Activated T-cell treated with anti-CD3 and anti-CD28 coated beads for 4 hours (primary cell): ENCODE data around the gene LYSMD1.
A peak's percentile ranks its signal among the peaks of the same experiment; 100 is the strongest.

ENCODE experiments used
- DNase-seq: peaks from one replicate; pipeline ENCODE4 v3.0.0-alpha.2; 2020

Gene LYSMD1

DNA sequence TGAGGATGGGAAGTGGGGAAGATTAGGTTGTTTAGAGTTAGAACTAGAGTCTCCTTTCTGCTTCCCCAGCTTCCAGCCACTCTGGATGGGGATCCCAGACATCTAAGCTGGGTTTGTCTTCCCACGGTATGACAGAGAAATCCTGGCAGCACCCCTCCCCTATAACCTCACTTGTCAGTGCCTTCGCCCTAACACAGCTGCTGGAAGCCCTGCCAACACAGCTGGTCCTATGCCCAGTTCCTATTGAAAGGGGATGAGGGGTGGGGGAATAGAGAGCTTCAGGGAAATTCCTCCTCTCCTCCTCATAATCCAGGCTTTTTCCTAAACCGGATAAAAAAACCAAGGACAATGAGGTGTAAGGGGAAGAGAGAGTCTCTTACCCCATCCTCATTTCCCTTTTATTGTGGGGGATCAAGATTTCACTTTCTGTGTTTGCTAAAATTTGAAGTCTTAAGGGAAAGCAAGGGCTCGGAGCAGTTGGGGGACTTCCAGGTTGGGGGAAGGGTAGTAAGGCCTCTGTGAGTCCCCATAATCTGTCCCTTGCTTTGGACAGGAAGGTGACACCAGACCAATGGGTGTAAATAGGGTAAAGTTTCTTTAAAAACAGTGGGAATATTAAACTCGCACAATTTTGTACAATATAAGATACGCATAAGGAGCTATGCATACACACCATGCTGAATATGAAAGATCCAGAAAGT lies 9.5 kb upstream of the LYSMD1 start:
- DNase-seq = no peak

DNA sequence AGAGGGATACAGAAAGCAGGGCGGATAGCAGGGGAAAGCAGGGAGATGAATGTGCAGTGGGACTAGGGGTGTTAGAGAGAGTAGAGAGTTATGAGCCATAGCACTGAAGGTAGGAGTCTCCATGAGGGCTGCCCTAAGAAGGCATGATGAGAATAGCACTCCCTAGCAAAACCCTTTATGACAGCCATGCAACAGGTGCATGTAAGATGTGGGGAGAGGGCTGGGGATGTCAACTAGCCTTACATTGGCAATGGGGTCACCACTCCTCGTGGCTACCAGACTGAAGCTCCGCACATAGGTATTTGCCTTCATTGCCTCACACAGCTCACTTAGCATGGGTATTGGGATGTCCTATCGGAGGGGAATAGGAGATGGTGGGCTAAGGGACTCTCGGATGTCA lies 5.5 kb upstream of the LYSMD1 start:
- DNase-seq = no peak

DNA sequence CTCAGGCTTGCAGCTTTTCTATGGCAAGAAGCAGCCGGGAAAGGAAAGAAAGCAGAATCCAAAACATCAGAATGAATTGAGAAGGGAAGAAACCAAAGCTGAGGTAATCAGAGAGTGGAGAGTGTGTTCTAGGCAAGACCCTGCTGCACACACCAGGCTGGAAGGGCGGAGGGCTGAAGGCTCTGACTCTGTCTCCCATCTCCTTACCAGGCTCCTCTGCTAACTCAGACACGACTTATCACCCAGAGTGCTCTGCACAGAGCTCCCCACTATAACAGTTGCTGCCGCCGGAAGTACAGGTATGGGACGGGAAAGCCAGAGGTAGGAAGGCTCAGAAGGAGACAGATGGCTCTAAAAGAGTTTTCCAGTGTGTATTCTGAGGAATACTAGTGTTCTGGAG lies 1.4 kb upstream of the LYSMD1 start:
- no peak for DNase-seq

DNA sequence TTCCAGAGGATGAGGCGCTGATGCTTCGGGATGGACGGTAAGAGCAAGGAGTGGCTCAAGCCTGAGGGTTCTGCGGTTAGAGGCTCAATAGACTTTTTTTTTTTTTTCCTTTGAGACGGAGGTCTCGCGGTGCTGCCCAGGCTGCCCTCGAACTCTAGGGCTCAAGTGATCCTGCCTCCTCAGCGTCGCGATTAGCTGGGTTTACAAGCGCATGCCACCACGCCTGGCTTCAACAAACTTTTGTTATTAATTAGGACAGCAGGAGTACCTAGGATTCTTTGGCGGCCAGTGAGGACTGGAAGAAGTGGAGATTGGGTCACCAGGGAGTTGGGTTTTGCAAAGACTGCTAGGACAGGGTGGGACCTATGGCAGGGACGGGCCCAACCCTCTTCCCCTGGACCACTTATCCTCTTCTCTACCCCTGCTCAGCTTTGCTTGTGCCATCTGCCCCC lies 829 bp upstream of the LYSMD1 start:
- no peak for DNase-seq

DNA sequence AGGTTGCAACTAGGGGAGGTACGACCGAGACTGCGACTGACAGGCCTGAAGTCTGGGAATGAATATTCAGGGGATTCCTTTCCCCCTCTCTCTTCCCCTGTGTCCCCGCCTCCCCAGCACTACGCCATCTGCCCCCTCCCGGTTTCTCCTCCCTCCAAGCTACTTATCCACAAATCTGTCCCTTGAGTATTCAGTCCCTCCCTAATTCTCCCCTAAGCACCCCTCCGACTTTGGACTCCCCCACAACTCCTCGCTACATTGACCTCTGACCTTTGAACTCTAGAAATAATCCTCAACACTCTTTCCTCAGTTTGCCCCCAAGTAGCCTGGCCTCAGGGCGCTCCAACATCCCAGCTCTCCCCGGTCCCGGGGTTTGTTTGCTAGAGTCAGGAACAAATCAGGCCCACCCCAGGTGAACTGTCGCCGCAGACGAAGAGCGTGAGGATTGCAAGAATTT lies 393 bp downstream of the LYSMD1 start:
- no peak for DNase-seq

DNA sequence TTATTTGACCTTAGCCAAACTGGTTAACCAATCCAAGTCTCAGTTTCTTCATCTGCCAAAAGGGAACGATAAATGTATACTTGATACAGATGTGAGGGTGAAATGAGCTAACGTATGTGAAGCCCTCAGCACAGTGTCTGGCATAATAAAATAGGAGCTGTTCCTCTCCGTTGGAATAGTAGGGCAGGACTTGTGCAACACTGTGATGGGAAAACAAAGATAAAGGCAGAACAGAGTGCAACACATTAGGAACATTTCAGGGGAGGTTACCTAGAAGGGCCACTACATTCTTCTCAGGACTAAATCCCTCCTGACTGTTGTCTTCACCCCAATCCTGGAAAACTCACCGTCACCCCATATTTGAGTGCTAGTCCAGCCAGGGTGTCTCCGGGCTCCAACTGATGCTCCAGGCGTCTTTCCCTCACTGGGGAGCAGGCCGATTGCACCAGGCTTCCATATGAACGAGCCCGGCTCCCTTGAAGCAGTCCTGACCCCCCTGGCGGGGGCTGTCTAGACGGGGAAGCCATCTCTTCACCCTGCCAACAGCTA lies 896 bp downstream of the LYSMD1 start:
- no peak for DNase-seq

DNA sequence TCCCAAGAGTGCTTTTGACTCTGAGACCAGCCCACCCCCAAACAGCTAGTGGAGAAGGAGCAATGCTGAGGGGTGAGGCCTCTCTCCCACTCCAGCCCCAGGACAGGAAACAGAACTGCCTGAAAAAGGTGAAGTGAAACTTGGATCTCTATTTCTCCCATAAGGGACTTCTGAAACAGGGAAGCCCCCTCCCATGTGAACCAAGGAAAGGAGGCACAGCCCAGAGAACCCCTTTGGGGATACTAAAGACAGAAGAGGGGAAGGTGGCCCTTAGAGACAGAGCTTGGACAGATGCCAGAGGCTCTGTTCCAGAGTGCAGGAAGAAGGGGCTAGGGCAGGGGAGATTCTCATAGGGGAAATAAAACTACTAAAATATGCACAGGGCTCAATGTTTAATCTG lies 6.3 kb downstream of the LYSMD1 start:
- DNase-seq = no peak

DNA sequence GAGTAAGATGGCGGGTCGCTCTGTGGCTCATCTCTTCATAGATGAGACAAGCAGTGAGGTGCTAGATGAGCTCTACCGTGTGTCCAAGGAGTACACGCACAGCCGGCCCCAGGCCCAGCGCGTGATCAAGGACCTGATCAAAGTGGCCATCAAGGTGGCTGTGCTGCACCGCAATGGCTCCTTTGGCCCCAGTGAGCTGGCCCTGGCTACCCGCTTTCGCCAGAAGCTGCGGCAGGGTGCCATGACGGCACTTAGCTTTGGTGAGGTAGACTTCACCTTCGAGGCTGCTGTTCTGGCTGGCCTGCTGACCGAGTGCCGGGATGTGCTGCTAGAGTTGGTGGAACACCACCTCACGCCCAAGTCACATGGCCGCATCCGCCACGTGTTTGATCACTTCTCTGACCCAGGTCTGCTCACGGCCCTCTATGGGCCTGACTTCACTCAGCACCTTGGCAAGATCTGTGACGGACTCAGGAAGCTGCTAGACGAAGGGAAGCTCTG lies 6.9 kb downstream of the LYSMD1 start:
- DNase-seq = no peak

DNA sequence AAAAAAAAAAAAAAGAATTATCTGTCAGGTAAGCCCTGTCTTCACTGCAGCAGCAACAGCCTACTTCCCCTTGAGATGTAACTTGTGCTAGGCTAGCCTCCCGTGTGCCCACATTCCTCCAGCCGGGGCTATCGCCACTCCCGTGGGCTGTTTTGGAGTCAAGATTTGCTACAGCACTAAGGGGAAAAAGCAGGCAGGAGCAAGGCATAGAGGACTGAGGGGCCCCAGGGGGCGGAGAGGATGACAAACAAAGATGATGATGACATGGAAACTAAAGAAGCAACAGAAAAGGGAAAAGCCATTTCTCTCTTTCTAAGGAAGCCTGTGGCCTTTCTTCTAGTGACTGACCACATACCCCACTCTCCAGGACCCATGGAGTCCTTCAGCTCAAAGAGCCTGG lies 7.4 kb downstream of the LYSMD1 start:
- peak; percentile 35 for DNase-seq

DNA sequence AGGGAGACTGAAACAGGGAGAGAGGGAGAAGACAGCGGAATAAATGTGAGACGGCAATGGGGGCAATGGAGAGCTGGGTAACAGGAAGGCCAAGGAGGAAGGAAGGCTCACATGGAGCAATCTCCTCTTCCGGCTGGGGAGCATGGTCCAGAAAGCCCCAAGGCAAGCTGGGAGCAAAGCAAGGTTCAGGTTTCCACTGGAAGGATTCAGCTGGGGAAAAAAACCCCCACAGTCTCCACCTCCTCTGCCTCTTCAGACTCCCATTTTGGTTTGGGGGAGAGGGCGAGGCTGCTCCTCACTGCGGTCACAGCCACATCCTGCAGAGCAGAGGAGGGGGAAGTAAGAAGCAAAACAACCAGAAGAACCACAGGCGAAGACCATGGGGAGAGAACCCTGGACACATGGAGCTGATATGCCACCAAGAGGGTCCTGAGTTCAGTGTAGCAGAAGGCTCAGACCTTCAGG lies 8.6 kb downstream of the LYSMD1 start:
- DNase-seq = peak; percentile 23

DNA sequence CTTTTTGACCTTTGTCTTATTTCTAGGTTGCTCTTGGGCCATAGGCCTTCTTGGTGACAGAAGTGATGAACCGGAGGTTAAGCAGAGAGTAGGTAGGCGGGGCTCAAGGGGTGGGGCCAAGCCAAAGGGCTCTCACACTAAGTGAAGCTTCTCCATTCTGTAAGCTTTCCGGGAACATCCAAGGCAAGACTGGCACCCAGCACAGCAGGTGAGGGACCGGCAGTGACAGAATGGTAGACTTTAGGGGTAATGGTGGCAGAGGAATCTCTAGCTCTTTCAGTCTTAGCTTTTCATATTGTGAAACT lies 9.2 kb downstream of the LYSMD1 start, which contains the start of gene TNFAIP8L2:
Gene TNFAIP8L2 (plus strand): TSS at position 135 of the 305 bp plus-strand sequence. CDS start 2,049 bp downstream, outside the sequence.
- peak; percentile 61 for DNase-seq

DNA sequence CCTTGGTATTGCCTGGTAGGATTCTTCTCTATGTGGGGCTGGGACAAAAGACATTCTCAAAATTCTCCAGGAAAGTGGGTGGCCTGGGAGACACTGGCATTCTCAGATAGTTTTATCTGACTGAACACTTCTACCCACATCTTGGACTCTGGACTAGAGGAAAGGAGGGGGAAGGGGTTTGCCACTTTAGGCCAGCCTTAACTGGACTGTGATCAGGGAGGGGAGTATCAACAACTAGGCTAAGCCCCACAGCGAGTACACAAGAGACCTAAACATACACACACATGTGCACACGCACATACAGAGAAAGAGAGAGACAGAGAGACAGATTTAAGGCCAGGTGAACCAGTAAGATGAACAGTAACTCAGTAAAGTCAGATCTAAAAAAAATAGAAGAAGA lies 18.0 kb downstream of the LYSMD1 start:
- DNase-seq = no peak

DNA sequence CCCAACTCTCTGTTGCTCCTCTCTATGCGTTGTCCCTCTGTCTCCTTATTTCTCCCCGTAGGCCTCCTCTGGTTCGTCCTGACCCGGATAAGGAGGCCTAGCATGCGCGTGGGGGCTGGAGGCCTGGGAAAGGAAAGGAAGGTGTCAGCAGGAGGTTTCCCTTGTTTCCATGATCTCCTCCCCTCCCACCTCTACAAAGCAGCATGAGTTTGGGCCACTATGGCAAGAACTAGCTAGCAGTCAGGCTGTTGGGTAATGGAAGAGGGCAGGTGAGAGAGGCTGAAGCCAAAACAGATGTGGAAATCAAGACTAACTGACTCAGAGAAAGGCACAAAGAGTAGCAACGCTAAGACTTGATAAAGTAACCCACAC lies 18.6 kb downstream of the LYSMD1 start:
- DNase-seq = no peak

DNA sequence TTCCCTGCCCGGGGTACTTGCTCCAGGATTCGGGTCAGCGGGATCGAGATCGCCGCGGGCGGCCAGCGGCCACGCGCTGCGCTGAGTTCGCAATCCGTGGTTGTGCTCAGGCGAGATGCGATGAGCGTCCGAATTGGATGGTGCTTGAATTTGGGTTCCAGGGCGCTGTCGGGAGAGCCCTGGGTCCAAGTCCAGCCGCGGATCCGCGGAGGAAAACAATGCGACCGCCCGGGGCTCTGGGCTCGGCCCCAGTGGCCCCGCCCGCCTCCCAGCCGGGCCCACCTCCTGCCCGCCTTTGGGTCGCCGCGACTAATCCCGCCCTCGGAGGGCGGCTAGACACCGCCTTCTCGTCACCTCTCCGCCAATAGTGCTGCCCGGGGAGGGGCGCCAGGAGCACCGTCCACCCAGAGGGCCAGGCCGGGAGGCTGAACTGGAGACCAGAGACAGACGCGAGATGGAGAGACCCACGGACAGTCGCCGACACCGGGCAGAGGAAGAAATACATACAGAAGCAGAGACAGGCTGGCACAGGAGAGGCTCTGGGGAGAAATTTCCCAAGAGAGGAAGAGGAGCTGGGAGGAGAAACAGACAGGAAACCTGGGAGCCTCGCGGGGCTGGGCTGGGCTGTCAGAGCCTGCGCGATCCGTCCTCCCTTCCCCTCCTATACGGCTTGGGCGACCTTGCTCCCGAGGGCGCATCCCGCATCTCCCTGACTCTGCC lies 19.1 kb downstream of the LYSMD1 start, which contains the start of gene SEMA6C:
Gene SEMA6C (minus strand): TSS at position 220 of the 720 bp plus-strand sequence. CDS start 4,010 bp downstream, outside the sequence.
- DNase-seq = peak; percentile 79

DNA sequence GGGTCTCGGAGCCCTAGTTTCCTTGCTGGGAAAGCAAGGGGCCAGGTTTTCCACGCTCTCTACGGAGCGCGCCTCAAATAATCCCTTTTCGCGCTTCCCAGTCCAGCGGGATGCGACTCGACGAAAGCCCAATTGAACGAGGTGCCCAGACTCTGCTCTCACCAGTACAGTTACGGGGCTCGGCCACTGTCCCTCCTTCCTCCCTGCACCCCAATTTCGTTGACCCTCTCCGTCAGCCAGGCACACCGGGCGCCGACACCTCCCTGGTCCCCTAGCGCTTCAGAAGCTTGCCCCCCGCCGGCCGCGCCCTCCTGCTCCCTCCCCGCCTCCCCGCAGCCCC lies 19.7 kb downstream of the LYSMD1 start:
- DNase-seq = no peak

DNA sequence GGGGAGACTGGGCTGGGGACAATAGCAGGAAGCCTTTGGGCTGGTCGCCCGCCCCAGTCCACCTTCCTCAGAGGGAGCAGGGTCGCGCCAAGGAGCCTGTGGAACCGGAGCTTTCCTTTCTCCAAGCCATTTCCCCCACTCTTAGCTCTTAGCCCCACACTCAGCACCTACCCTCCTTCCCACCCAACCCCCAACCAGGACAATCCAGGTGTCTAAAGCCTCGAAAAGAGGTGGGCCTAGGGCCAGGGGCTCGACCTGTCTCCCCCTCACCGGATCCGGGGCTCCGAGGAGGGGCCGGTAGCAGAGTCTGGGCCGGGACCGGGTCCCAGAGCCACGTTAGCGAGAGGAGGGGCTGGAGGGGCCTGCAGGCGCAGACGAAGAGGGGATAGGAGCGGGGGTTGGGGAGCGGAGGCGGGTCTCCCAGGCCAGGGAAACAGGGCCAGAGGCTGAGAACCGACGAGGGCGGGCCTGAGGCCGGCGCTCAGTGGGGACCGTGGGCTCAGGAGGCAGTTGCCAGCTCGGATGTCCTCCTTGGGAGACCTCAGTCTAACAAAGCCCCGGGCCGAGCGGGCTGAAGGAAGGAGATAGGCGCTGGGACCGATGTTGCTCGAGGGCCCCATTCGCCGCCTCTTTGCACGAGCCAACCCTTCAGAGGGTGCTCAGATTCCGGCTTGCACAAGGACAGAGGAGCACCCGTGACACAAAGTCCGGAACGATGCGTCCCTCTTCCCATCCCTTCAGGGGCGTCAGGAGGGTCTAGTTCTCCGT lies 20.2 kb downstream of the LYSMD1 start:
- no peak for DNase-seq

DNA sequence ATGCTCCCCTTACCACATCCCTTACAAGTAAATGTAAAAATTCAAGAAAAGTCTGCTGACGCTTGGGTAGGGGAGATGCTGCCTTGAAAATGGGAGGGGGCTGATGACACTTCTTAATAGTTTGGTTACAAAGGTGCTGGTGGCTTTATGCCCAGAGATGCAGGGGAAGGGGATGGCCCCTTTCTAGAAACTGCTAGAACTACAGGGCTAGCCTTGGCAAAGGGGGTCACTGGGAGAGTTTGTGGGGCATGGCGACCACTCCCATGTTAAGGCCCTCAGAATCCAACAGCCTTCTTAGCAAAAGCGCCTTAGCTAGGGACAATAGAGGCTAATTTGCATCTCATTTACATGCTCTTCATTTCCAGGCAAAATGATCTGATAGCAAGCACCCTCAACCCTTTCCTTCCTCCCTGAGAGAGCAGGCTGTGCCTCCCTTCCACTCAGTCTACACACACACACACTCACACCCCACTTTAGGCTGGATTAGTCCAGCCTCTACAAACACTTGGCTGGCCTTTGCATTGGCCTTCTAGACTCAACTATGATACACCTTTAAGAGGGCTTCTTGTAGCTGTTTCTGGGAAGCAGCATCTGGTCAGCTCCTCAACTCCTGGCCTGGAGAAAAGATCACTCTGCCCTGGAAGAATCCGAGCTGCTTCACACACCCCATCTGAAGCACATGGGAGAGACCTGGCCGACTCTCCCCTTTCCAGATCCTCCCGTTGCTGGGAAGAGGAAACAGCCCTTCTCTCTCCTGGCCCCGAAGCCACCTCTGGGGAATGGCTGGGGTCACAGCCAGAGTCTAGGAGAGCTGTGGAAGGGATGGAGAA lies 21.0 kb downstream of the LYSMD1 start:
- no peak for DNase-seq

DNA sequence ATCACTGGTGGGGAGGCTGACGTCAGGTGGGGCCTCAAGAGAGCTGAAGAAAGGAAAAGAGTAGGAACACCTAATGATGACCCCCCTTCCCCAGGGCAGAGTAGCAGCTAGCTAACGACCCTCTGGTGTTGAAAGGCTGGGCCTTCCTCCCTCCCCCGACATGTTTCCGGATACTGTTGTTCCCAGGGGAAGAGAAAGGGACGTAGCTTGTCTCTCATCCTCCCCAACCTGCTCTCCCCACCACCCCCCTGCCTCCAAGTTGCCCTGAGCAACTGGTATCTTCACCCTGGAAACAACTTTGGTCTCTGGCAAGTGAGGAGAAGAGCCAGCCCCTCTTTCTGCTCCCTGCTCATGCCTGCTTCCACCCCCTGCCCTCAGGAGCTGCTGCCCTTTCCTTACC lies 21.7 kb downstream of the LYSMD1 start:
- no peak for DNase-seq

DNA sequence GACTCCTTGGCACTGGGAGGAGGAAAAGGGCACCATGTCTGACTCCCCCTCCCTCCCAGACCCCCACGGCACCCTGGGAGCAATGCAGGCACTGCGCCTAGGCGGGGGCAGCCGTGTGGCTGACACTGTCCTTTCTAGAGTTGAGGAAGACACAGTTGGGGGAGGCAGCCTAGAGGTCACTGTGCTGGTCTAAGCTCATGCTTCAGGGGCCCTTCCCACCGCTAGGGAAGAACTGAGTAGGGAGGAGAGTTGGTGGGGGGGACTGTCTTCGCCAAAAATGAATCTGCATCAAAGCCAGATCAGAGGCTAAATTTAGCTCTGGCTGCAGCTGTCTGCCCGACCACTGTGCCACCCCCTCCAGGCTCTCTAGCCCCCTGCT lies 22.7 kb downstream of the LYSMD1 start:
- no peak for DNase-seq

DNA sequence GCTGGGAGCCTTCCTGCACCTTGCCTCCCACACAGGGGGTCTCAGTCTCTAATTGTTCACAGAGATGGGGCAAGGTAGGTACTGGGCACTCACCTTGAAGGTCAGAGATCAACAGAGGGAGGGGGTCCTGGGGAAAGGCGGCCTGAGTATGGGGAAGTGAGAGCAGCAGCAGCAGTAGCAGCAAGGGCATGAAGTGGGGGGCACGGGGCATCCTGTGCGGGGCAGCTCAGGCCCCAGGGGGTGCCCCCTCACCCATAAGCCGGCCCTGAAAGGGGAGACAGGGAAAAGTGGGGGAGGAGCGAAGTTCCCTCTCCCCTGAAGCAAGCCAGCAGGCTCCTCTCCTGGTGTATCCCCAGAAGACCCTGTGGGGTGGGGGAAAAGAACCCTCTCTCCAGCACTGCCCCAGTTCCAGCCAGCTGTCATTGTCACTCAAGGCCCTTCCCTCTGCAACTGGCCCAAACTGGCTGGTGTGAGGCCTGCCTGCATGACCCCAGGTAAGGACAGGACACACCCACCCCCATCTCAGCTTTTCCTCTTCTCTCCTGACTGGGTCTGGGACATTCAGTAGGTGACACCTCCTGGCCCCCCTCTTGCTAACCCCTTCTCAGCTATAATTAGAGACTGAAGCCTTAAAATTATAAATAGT lies 23.2 kb downstream of the LYSMD1 start:
- DNase-seq = no peak

DNA sequence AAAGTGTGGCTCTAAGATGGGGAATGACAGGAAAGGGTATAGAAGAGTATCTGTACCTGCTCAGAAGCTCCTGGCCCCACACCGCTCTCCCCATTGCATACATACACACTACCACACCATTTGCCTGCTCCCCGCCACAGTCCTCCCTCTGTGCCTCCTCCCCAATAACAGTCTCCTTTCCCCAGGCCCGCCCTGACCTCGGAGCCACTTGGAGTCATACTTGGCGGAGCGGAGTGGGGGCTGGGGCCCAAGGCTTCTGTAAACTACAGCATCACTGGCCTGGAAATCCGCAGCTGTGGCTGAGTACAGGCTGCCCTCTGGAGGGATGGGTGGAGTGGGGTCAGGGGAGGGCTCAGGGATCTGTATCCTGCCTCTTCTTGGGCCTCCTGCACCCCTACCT lies 27.9 kb downstream of the LYSMD1 start:
- DNase-seq = no peak
